HCT116 (cell line): ENCODE data around the gene SLC7A1. TPM values are rescaled to one million over a fixed set of nuclear protein-coding genes. Genes with fewer than 3 reads are reported as not detected.

Source experiments
- ATAC-seq: fragments of 200-7000 bp; cut with Tn5 transposase; 2 replicates; pipeline ENCODE4 v1.9.1; 2020; ENCODE audit warnings: mild to moderate bottlenecking, moderate library complexity
- BruUV-seq: library from RNA; stranded (reverse); fragments of 400-500 nt; replicated peaks from 2 replicates; lab custom pipeline; 2021; lab: Mats Ljungman, UMichigan
- CTCF ChIA-PET: fragments of 300-600 bp; sonication (Branson Sonifier 250); formaldehyde crosslinking; loops from one replicate; lab custom pipeline; 2021; ENCODE audit warnings: antibody characterized with exemption; lab: Charles Lee
- POLR2A ChIA-PET: fragments of 300-600, 350-600 bp; sonication (Branson Sonifier 250); formaldehyde crosslinking; loops from one replicate; lab custom pipeline; 2021; ENCODE audit warnings: antibody characterized with exemption; lab: Charles Lee
- RAD21 ChIA-PET, 2 experiments: fragments of 300-600 bp; sonication (Branson Sonifier 250); formaldehyde crosslinking; loops; one replicate each; lab custom pipeline; 2023; ENCODE audit warnings: low total read pairs in 2 of 2; ENCODE audit not compliant: uncharacterized antibody in 2 of 2, unreplicated experiment in 2 of 2, low non-redundant PET in 1 of 2; lab: Charles Lee
- DNase-seq: peaks from one replicate; pipeline ENCODE4 v3.0.0-alpha.2; 2010; ENCODE audit warnings: low read depth, low spot score
- H2AFZ ChIP-seq: fragments of 200-600 bp; shearing (Covaris generic), sonication (generic); 2 replicates; pipeline ENCODE4 v1.6.1; 2017; ENCODE audit warnings: low read depth, mixed run types, mixed read lengths, antibody characterized with exemption, low read length; ENCODE audit not compliant: poor library complexity, severe bottlenecking
- H3K27ac ChIP-seq: 2 replicates; pipeline ENCODE4 v1.5.1; 2012; ENCODE audit warnings: low read depth, low read length
- H3K27me3 ChIP-seq: fragments of 200-600 bp; sonication (generic); 2 replicates; pipeline ENCODE4 v1.6.1; 2016; ENCODE audit warnings: mixed run types, low read length, mixed read lengths; ENCODE audit not compliant: insufficient read depth
- H3K36me3 ChIP-seq, 2 experiments: fragments of 200-500 bp in 1 of 2; fragments of 200-600 bp in 1 of 2; sonication (Bioruptor generic) in 1 of 2; sonication (generic) in 1 of 2; 2 replicates each; pipeline versions ENCODE4 v1.5.1 to v1.6.1; 2014 to 2016; ENCODE audit warnings: low read length in 2 of 2, inconsistent platforms in 1 of 2, mixed read lengths in 1 of 2, mixed run types in 1 of 2; ENCODE audit not compliant: insufficient read depth in 2 of 2, control insufficient read depth in 1 of 2
- H3K4me1 ChIP-seq, 2 experiments: fragments of 200-600 bp in 1 of 2; sonication (generic) in 1 of 2; 2 replicates each; pipeline versions ENCODE4 v1.5.1 to v1.6.1; 2012 to 2017; ENCODE audit warnings: low read length in 2 of 2, inconsistent platforms in 1 of 2, mild to moderate bottlenecking in 1 of 2, mixed read lengths in 1 of 2, mixed run types in 1 of 2, moderate library complexity in 1 of 2; ENCODE audit not compliant: insufficient read depth in 2 of 2, control insufficient read depth in 1 of 2
- H3K4me2 ChIP-seq: fragments of 200-600 bp; sonication (generic); 2 replicates; pipeline ENCODE4 v1.6.1; 2017; ENCODE audit warnings: mixed run types, low read length, mixed read lengths
- H3K4me3 ChIP-seq, 2 experiments: fragments of 200-600 bp in 1 of 2; sonication (generic) in 1 of 2; replicated peaks in 1 of 2; 2 replicates each; pipeline ENCODE4 v1.5.1; 2011 to 2016; ENCODE audit warnings: low read length in 2 of 2, control low read depth in 1 of 2, low read depth in 1 of 2, mild to moderate bottlenecking in 1 of 2, mixed read lengths in 1 of 2, mixed run types in 1 of 2
- H3K79me2 ChIP-seq: fragments of 200-600 bp; sonication (generic); 2 replicates; pipeline ENCODE4 v1.6.1; 2017; ENCODE audit warnings: mild to moderate bottlenecking, mixed run types, low read length, moderate library complexity, mixed read lengths; ENCODE audit not compliant: insufficient read depth
- H3K9ac ChIP-seq: fragments of 200-600 bp; sonication (generic); 2 replicates; pipeline ENCODE4 v1.6.1; 2016; ENCODE audit warnings: low read length, mixed read lengths
- H3K9me2 ChIP-seq: fragments of 200-600 bp; sonication (generic), shearing (Covaris generic); 2 replicates; pipeline ENCODE4 v1.6.1; 2017; ENCODE audit warnings: mixed run types, mild to moderate bottlenecking, moderate library complexity; ENCODE audit not compliant: insufficient read depth
- H3K9me3 ChIP-seq, 2 experiments: fragments of 200-500 bp in 1 of 2; fragments of 200-600 bp in 1 of 2; sonication (Bioruptor generic) in 1 of 2; sonication (generic) in 1 of 2; 2 replicates each; pipeline ENCODE4 v1.6.1; 2014 to 2017; ENCODE audit warnings: low read length in 2 of 2, mixed read lengths in 2 of 2, inconsistent platforms in 1 of 2, low read depth in 1 of 2, mild to moderate bottlenecking in 1 of 2, mixed run types in 1 of 2, moderate library complexity in 1 of 2; ENCODE audit not compliant: control insufficient read depth in 1 of 2, insufficient read depth in 1 of 2
- H4K20me1 ChIP-seq: fragments of 200-600 bp; sonication (generic), shearing (Covaris generic); 2 replicates; pipeline ENCODE4 v1.6.1; 2017; ENCODE audit warnings: mixed run types, mild to moderate bottlenecking, moderate library complexity; ENCODE audit not compliant: insufficient read depth
- ATF3 ChIP-seq: IDR thresholded peaks from 2 replicates; pipeline ENCODE4 v1.6.1; 2012
- CBX3 ChIP-seq: IDR thresholded peaks from 2 replicates; pipeline ENCODE4 v1.6.1; 2012; ENCODE audit warnings: low read depth
- EGR1 ChIP-seq: IDR thresholded peaks from 2 replicates; pipeline ENCODE4 v1.6.1; 2012; ENCODE audit warnings: low read depth
- ELF1 ChIP-seq: IDR thresholded peaks from 2 replicates; pipeline ENCODE4 v1.6.1; 2012; ENCODE audit warnings: low read depth, borderline replicate concordance
- EZH2 ChIP-seq: fragments of 200-600 bp; sonication (generic); IDR thresholded peaks from 2 replicates; pipeline ENCODE4 v1.6.1; 2017; ENCODE audit warnings: antibody characterized with exemption, mixed run types
- EZH2phosphoT487 ChIP-seq: fragments of 200-600 bp; IDR thresholded peaks from 2 replicates; pipeline ENCODE4 v1.6.1; 2018; ENCODE audit warnings: antibody characterized with exemption, borderline replicate concordance
- FOSL1 ChIP-seq: IDR thresholded peaks from 2 replicates; pipeline ENCODE4 v1.6.1; 2012; ENCODE audit warnings: low read depth
- JUND ChIP-seq: IDR thresholded peaks from 2 replicates; pipeline ENCODE4 v1.6.1; 2012
- MAX ChIP-seq: IDR thresholded peaks from 2 replicates; pipeline ENCODE4 v1.6.1; 2012
- POLR2AphosphoS5 ChIP-seq: IDR thresholded peaks from 2 replicates; pipeline ENCODE4 v1.6.1; 2011; ENCODE audit warnings: mild to moderate bottlenecking, low read depth, low read length, moderate library complexity
- RAD21 ChIP-seq: IDR thresholded peaks from 2 replicates; pipeline ENCODE4 v1.6.1; 2012; ENCODE audit warnings: low read depth, mild to moderate bottlenecking
- SIN3A ChIP-seq: IDR thresholded peaks from 2 replicates; pipeline ENCODE4 v1.6.1; 2012; ENCODE audit warnings: low read depth
- SP1 ChIP-seq: IDR thresholded peaks from 2 replicates; pipeline ENCODE4 v1.6.1; 2012; ENCODE audit warnings: low read depth
- TCF7L2 ChIP-seq: IDR thresholded peaks from 2 replicates; pipeline ENCODE4 v1.7.0; 2011; ENCODE audit warnings: borderline replicate concordance, inconsistent platforms; ENCODE audit not compliant: insufficient read depth, insufficient read length; ENCODE audit errors: extremely low read depth
- YY1 ChIP-seq: IDR thresholded peaks from 2 replicates; pipeline ENCODE4 v1.6.1; 2011; ENCODE audit warnings: low read length, low read depth, moderate library complexity, mild to moderate bottlenecking; ENCODE audit not compliant: insufficient replicate concordance; ENCODE audit errors: extremely low read depth
- ZFX ChIP-seq: fragments of 450-650 bp; IDR thresholded peaks from 2 replicates; pipeline ENCODE4 v1.6.1; 2017
- intact Hi-C: fragments of 100-400 bp; cut with micrococcal nuclease; formaldehyde crosslinking; loops from 2 replicates; pipeline ENCODE4 v1.10.0; 2022
- total RNA-seq: library from RNA; stranded (reverse); gene quantifications from one replicate; pipeline ENCODE4 v1.2.1, GENCODE V29; 2021; ENCODE audit not compliant: unreplicated experiment
- TF ChIP-seq, protein P1 (sequence below): IDR thresholded peaks from 2 replicates; pipeline ENCODE4 v1.6.1; 2011; ENCODE audit warnings: mild to moderate bottlenecking, low read length, moderate library complexity; ENCODE audit not compliant: insufficient replicate concordance; ENCODE audit errors: extremely low read depth
- TF ChIP-seq, protein P2 (sequence below), 3 experiments: fragments of 200-600 bp in 1 of 3; sonication (generic) in 1 of 3; IDR thresholded peaks in 2 of 3; conservative IDR thresholded peaks in 1 of 3; 2 replicates each; pipeline ENCODE4 v1.5.1; 2012 to 2017; ENCODE audit warnings: low read depth in 2 of 3, low read length in 2 of 3, antibody characterized with exemption in 1 of 3, borderline replicate concordance in 1 of 3, control low read depth in 1 of 3, mild to moderate bottlenecking in 1 of 3, mixed read lengths in 1 of 3, mixed run types in 1 of 3, moderate library complexity in 1 of 3; ENCODE audit not compliant: insufficient read depth in 1 of 3

The SLC7A1 gene
- total RNA-seq, 1 experiment from 2014 or later = 124 TPM

- H3K36me3 ChIP-seq = no peaks in the 10 kb centered on the region
- no peak overlapping the region for H3K4me2 ChIP-seq
- peaks cover 33% of the 10 kb centered on the region for H3K27me3 ChIP-seq
- H3K9me2 ChIP-seq = no peaks in the 10 kb centered on the region
- ChIA-PET POLR2A (no interaction called here), CTCF (interaction anchor here (0.8 to 0.9 kb wide), 2 partner anchors 16 to 20 kb away, joined by 3 to 4 read pairs; no protein-coding TSS in a partner anchor), RAD21 (no interaction called here)
- no peak overlapping the region for H3K27ac ChIP-seq
- ATAC-seq (no peak), DNase-seq (no peak)
- no peaks in the 10 kb centered on the region for H3K9me3 ChIP-seq
- no peaks in the 10 kb centered on the region for H3K4me1 ChIP-seq
- intact Hi-C loops = no loop called here
- H2AFZ ChIP-seq = no peak overlapping the region
- BruUV-seq = no TSS peak
- H3K79me2 ChIP-seq = no peaks in the 10 kb centered on the region
- no peak overlapping the region for H3K4me3 ChIP-seq
- no peak for TF ChIP-seq TCF7L2
- TF ChIP-seq RAD21 = no peak
- TF ChIP-seq SIN3A = no peak
- no peak for TF ChIP-seq YY1
- no peak for TF ChIP-seq POLR2AphosphoS5
- TF ChIP-seq, protein P1, sequence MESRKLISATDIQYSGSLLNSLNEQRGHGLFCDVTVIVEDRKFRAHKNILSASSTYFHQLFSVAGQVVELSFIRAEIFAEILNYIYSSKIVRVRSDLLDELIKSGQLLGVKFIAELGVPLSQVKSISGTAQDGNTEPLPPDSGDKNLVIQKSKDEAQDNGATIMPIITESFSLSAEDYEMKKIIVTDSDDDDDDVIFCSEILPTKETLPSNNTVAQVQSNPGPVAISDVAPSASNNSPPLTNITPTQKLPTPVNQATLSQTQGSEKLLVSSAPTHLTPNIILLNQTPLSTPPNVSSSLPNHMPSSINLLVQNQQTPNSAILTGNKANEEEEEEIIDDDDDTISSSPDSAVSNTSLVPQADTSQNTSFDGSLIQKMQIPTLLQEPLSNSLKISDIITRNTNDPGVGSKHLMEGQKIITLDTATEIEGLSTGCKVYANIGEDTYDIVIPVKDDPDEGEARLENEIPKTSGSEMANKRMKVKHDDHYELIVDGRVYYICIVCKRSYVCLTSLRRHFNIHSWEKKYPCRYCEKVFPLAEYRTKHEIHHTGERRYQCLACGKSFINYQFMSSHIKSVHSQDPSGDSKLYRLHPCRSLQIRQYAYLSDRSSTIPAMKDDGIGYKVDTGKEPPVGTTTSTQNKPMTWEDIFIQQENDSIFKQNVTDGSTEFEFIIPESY = no peak
- TF ChIP-seq JUND = no peak
- TF ChIP-seq ZFX = no peak
- no peak for TF ChIP-seq MAX
- TF ChIP-seq FOSL1 = no peak
- no peak for TF ChIP-seq EZH2
- TF ChIP-seq, protein P2, sequence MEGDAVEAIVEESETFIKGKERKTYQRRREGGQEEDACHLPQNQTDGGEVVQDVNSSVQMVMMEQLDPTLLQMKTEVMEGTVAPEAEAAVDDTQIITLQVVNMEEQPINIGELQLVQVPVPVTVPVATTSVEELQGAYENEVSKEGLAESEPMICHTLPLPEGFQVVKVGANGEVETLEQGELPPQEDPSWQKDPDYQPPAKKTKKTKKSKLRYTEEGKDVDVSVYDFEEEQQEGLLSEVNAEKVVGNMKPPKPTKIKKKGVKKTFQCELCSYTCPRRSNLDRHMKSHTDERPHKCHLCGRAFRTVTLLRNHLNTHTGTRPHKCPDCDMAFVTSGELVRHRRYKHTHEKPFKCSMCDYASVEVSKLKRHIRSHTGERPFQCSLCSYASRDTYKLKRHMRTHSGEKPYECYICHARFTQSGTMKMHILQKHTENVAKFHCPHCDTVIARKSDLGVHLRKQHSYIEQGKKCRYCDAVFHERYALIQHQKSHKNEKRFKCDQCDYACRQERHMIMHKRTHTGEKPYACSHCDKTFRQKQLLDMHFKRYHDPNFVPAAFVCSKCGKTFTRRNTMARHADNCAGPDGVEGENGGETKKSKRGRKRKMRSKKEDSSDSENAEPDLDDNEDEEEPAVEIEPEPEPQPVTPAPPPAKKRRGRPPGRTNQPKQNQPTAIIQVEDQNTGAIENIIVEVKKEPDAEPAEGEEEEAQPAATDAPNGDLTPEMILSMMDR (IDR thresholded peaks at IDR 0.05 in 2 of 3, conservative IDR thresholded peaks at IDR 0.05 in 1 of 3; ENCODE audit: borderline replicate concordance in 1 of 3, insufficient read depth in 1 of 3, low read depth in 2 of 3, low read length in 2 of 3) = no peak
- no peak for TF ChIP-seq ATF3
- no peak for TF ChIP-seq ELF1
- TF ChIP-seq SP1 = no peak
- TF ChIP-seq CBX3 = no peak
- TF ChIP-seq EGR1 = no peak
- no peak for TF ChIP-seq EZH2phosphoT487
- no peaks in the 10 kb centered on the region for H4K20me1 ChIP-seq
- no peak overlapping the region for H3K9ac ChIP-seq
Measured at GRCh38 chr13:29487466-29488454, 107.7 kb downstream of the SLC7A1 start.
